ENCODE measurements around the gene MISP3. TPM values are rescaled to one million over a fixed set of nuclear protein-coding genes. Genes with fewer than 3 reads are reported as not detected.

Gene MISP3
- total and polyA plus RNA-seq, 9 of the 15 experiments (the other 6 are each of a cell fraction or from before 2014, with no cell fraction given): 0.25 to 5.6 (median 1.6) TPM

DNA sequence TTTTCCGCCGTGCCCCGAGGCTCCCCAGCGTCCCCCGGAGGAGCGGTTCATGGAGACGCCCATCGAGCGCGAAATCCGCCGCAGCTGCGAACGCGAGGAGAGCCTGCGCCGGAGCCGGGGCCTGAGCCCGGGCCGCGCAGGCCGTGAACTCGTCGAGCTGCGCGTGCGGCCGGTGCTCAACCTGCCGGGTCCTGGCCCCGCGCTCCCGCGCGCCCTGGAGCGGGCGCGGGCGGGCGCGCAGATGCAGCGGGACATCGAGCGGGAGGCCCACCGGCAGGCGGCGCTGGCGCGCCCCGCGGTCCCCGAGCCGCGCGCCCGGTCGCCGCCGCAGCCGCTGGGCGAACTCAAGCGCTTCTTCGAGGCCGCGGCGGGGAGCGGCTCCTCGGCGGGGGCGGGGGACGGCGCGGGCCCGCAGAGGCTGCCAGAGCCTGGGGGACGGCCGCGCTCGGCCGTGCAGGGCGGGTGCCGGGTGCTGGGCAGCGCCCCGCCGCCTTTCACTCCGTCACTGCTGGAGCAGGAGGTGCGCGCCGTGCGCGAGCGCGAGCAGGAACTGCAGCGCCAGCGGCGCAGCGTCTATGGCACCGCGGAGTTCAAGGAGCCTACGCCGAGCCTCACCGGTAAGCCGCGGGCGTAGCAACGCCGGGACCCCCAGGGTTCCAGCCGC lies 807 bp downstream of the MISP3 start (continued):
- TF ChIP-seq, protein P1, sequence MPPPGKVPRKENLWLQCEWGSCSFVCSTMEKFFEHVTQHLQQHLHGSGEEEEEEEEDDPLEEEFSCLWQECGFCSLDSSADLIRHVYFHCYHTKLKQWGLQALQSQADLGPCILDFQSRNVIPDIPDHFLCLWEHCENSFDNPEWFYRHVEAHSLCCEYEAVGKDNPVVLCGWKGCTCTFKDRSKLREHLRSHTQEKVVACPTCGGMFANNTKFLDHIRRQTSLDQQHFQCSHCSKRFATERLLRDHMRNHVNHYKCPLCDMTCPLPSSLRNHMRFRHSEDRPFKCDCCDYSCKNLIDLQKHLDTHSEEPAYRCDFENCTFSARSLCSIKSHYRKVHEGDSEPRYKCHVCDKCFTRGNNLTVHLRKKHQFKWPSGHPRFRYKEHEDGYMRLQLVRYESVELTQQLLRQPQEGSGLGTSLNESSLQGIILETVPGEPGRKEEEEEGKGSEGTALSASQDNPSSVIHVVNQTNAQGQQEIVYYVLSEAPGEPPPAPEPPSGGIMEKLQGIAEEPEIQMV (tag; conservative IDR thresholded peaks at IDR 0.05; ENCODE audit: low read depth): no peak
- TF ChIP-seq ATF1 (CRISPR knock-in tag; IDR thresholded peaks at IDR 0.05): no peak
- TF ChIP-seq ATF1 (tag; IDR thresholded peaks at IDR 0.05): no peak
- TF ChIP-seq, protein P2, sequence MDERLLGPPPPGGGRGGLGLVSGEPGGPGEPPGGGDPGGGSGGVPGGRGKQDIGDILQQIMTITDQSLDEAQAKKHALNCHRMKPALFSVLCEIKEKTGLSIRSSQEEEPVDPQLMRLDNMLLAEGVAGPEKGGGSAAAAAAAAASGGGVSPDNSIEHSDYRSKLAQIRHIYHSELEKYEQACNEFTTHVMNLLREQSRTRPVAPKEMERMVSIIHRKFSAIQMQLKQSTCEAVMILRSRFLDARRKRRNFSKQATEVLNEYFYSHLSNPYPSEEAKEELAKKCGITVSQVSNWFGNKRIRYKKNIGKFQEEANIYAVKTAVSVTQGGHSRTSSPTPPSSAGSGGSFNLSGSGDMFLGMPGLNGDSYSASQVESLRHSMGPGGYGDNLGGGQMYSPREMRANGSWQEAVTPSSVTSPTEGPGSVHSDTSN (CRISPR knock-in tag; IDR thresholded peaks at IDR 0.05; ENCODE audit: low read depth): no peak
- TF ChIP-seq, protein P2 (tag; conservative IDR thresholded peaks at IDR 0.05; ENCODE audit: low read depth): no peak
- TF ChIP-seq FOXJ3 (CRISPR knock-in tag; IDR thresholded peaks at IDR 0.05): no peak
- TF ChIP-seq, protein P3, sequence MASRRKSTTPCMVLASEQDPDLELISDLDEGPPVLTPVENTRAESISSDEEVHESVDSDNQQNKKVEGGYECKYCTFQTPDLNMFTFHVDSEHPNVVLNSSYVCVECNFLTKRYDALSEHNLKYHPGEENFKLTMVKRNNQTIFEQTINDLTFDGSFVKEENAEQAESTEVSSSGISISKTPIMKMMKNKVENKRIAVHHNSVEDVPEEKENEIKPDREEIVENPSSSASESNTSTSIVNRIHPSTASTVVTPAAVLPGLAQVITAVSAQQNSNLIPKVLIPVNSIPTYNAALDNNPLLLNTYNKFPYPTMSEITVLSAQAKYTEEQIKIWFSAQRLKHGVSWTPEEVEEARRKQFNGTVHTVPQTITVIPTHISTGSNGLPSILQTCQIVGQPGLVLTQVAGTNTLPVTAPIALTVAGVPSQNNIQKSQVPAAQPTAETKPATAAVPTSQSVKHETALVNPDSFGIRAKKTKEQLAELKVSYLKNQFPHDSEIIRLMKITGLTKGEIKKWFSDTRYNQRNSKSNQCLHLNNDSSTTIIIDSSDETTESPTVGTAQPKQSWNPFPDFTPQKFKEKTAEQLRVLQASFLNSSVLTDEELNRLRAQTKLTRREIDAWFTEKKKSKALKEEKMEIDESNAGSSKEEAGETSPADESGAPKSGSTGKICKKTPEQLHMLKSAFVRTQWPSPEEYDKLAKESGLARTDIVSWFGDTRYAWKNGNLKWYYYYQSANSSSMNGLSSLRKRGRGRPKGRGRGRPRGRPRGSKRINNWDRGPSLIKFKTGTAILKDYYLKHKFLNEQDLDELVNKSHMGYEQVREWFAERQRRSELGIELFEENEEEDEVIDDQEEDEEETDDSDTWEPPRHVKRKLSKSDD (conservative IDR thresholded peaks at IDR 0.05; ENCODE audit: low read length): no peak
- TF ChIP-seq, protein P4, sequence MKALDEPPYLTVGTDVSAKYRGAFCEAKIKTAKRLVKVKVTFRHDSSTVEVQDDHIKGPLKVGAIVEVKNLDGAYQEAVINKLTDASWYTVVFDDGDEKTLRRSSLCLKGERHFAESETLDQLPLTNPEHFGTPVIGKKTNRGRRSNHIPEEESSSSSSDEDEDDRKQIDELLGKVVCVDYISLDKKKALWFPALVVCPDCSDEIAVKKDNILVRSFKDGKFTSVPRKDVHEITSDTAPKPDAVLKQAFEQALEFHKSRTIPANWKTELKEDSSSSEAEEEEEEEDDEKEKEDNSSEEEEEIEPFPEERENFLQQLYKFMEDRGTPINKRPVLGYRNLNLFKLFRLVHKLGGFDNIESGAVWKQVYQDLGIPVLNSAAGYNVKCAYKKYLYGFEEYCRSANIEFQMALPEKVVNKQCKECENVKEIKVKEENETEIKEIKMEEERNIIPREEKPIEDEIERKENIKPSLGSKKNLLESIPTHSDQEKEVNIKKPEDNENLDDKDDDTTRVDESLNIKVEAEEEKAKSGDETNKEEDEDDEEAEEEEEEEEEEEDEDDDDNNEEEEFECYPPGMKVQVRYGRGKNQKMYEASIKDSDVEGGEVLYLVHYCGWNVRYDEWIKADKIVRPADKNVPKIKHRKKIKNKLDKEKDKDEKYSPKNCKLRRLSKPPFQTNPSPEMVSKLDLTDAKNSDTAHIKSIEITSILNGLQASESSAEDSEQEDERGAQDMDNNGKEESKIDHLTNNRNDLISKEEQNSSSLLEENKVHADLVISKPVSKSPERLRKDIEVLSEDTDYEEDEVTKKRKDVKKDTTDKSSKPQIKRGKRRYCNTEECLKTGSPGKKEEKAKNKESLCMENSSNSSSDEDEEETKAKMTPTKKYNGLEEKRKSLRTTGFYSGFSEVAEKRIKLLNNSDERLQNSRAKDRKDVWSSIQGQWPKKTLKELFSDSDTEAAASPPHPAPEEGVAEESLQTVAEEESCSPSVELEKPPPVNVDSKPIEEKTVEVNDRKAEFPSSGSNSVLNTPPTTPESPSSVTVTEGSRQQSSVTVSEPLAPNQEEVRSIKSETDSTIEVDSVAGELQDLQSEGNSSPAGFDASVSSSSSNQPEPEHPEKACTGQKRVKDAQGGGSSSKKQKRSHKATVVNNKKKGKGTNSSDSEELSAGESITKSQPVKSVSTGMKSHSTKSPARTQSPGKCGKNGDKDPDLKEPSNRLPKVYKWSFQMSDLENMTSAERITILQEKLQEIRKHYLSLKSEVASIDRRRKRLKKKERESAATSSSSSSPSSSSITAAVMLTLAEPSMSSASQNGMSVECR (CRISPR knock-in tag; IDR thresholded peaks at IDR 0.05): peak; percentile 35; the same call in 1 of the 2 replicates
- no peak for TF ChIP-seq ZNF785 (CRISPR knock-in tag; IDR thresholded peaks at IDR 0.05)
- no peak for TF ChIP-seq ZKSCAN8 (CRISPR knock-in tag; IDR thresholded peaks at IDR 0.05)
- no peak for TF ChIP-seq SMAD1 (IDR thresholded peaks at IDR 0.05; ENCODE audit: low read depth, low read length, partially characterized antibody)
- peak in 1 of 2 experiments; percentile 65; a peak in 3 of 4 replicates for TF ChIP-seq RAD21 (CRISPR knock-in tag; conservative IDR thresholded peaks at IDR 0.05 in 1 of 2, IDR thresholded peaks at IDR 0.05 in 1 of 2)
- TF ChIP-seq, protein P5, sequence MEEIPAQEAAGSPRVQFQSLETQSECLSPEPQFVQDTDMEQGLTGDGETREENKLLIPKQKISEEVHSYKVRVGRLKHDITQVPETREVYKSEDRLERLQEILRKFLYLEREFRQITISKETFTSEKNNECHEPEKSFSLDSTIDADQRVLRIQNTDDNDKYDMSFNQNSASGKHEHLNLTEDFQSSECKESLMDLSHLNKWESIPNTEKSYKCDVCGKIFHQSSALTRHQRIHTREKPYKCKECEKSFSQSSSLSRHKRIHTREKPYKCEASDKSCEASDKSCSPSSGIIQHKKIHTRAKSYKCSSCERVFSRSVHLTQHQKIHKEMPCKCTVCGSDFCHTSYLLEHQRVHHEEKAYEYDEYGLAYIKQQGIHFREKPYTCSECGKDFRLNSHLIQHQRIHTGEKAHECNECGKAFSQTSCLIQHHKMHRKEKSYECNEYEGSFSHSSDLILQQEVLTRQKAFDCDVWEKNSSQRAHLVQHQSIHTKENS (CRISPR knock-in tag; IDR thresholded peaks at IDR 0.05): no peak
- TF ChIP-seq, protein P6, sequence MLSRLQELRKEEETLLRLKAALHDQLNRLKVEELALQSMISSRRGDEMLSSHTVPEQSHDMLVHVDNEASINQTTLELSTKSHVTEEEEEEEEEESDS (CRISPR knock-in tag; IDR thresholded peaks at IDR 0.05): no peak
